Transverse colon (tissue), 4 donors: ENCODE data around the gene ARHGEF26. TPM values are rescaled to one million over a fixed set of nuclear protein-coding genes. Genes with fewer than 3 reads are reported as not detected.

ENCODE experiments used
- DNase-seq: peaks from one replicate; pipeline ENCODE4 v3.0.0-alpha.2; 2019
- H3K27ac ChIP-seq, 4 donors: fragments of 200-600 bp; sonication (generic); 2 replicates each; pipeline ENCODE4 v1.5.1; 2016 to 2018; ENCODE audit warnings: inconsistent platforms in 4 of 4
- H3K27me3 ChIP-seq: fragments of 200-600 bp; sonication (generic); 2 replicates; pipeline ENCODE4 v1.5.1; 2017; ENCODE audit warnings: inconsistent platforms
- H3K36me3 ChIP-seq, 4 donors: fragments of 200-600 bp; sonication (generic); 2 replicates each; pipeline ENCODE4 v1.5.1; 2017 to 2019; ENCODE audit warnings: inconsistent platforms in 4 of 4
- H3K4me1 ChIP-seq, 4 donors: fragments of 200-600 bp; sonication (generic); 2 replicates each; pipeline ENCODE4 v1.5.1; 2017 to 2020; ENCODE audit warnings: inconsistent platforms in 4 of 4
- H3K4me3 ChIP-seq, 4 donors: fragments of 200-600 bp; sonication (generic); 1 replicate in 1 of 4; 2 replicates in 3 of 4; pipeline versions ENCODE4 v1.5.1 to v1.6.1; 2017 to 2019; ENCODE audit warnings: inconsistent platforms in 4 of 4
- H3K9me3 ChIP-seq, 2 donors: fragments of 200-600 bp; sonication (generic); 2 replicates each; pipeline ENCODE4 v1.5.1; 2017 to 2019; ENCODE audit warnings: inconsistent platforms in 2 of 2
- CTCF ChIP-seq, 5 experiments: fragments of 200-600 bp in 3 of 5; fragments of 450-650 bp in 2 of 5; sonication (generic) in 3 of 5; IDR thresholded peaks; 1 replicate in 2 of 5; 2 replicates in 3 of 5; pipeline ENCODE4 v1.5.1; 2016 to 2017; ENCODE audit warnings: antibody characterized with exemption in 5 of 5, inconsistent platforms in 3 of 5, mild to moderate bottlenecking in 2 of 5, moderate library complexity in 1 of 5
- EP300 ChIP-seq: sonication (generic); formaldehyde crosslinking; IDR thresholded peaks from one replicate; pipeline ENCODE4 v1.6.1; 2017; ENCODE audit warnings: antibody characterized with exemption, low read depth
- POLR2A ChIP-seq: fragments of 450-650 bp; IDR thresholded peaks from one replicate; pipeline ENCODE4 v1.6.1; 2016; ENCODE audit warnings: antibody characterized with exemption, mild to moderate bottlenecking, moderate library complexity
- POLR2AphosphoS5 ChIP-seq, 3 donors: sonication (generic); formaldehyde crosslinking; IDR thresholded peaks; one replicate each; pipeline ENCODE4 v1.6.1; 2016; ENCODE audit warnings: antibody characterized with exemption in 3 of 3
- WGBS, 2 donors: methylation state at CpG; one replicate each; pipeline ENCODE4 v1.1.5; 2018; ENCODE audit warnings: low coverage in 1 of 2; 5-methylcytosine and 5-hydroxymethylcytosine counted together
- in situ Hi-C, 4 donors: fragments of 200-750 bp; cut with MboI; loops; one replicate each; pipeline versions ENCODE4 v1.15.0 to v1.15.1; 2017; ENCODE audit warnings: low sequenced_read_pairs in 3 of 4, low pct_ligation_motif_present in 1 of 4, low pct_unique_long_range_greater_than_20kb in 1 of 4
- intact Hi-C: fragments of 100-400 bp; cut with DNase I; formaldehyde crosslinking; loops from one replicate; pipeline ENCODE4 v1.15.1; 2023; ENCODE audit warnings: low total_unique reads
- total RNA-seq, 4 donors: library from RNA; depleted of rRNA; stranded (reverse); fragments of >200 nt; gene quantifications; one replicate each; pipeline ENCODE4 v1.1.0, GENCODE V29; 2016

ARHGEF26 gene
- total RNA-seq, 4 donors from 2014 or later = 8.6 to 15.0 (median 13.2) TPM

GRCh38 chr3:154274348-154274747 is 153.2 kb downstream of the ARHGEF26 start:
- no peak for DNase-seq
- Histone ChIP-seq H3K27ac (no peak overlapping the region), H3K36me3 (peaks cover 0 to 63% (median 16%) of the 10 kb centered on the region in 4 donors), H3K27me3 (no peaks in the 10 kb centered on the region), H3K4me3 (no peak overlapping the region), H3K9me3 (no peaks in the 10 kb centered on the region), H3K4me1 (no peaks in the 10 kb centered on the region)
- WGBS, 2 donors = 60 to 69% methylated on average over 1 to 2 of the region's 2 CpGs
- intact Hi-C loops (no loop called here), in situ Hi-C loops (no loop called here)
- TF ChIP-seq POLR2A = no peak
- TF ChIP-seq CTCF (IDR thresholded peaks at IDR 0.05) = no peak
- no peak for TF ChIP-seq EP300
- TF ChIP-seq POLR2AphosphoS5 (IDR thresholded peaks at IDR 0.05) = no peak

GRCh38 chr3:154275292-154275691 is 154.1 kb downstream of the ARHGEF26 start:
- Histone ChIP-seq H3K27me3 (no peaks in the 10 kb centered on the region), H3K27ac (no peak overlapping the region), H3K9me3 (no peaks in the 10 kb centered on the region), H3K36me3 (peaks cover 0 to 63% (median 16%) of the 10 kb centered on the region in 4 donors), H3K4me3 (no peak overlapping the region), H3K4me1 (no peaks in the 10 kb centered on the region)
- TF ChIP-seq POLR2AphosphoS5 (IDR thresholded peaks at IDR 0.05) = no peak
- no peak for TF ChIP-seq CTCF (IDR thresholded peaks at IDR 0.05)
- TF ChIP-seq EP300 = no peak
- TF ChIP-seq POLR2A = no peak
- in situ Hi-C loops (no loop called here), intact Hi-C loops (no loop called here)
- DNase-seq = no peak
- WGBS, 2 donors = 90 to 100% methylated on average over 2 of the region's 2 CpGs

GRCh38 chr3:154275965-154276364 is 154.8 kb downstream of the ARHGEF26 start:
- in situ Hi-C loops (no loop called here), intact Hi-C loops (no loop called here)
- WGBS, 2 donors = 79 to 90% methylated on average over 2 of the region's 2 CpGs
- peaks cover 0 to 61% (median 17%) of the 10 kb centered on the region in 4 donors for H3K36me3 ChIP-seq
- TF ChIP-seq EP300 (no peak), POLR2A (no peak), POLR2AphosphoS5 (IDR thresholded peaks at IDR 0.05) (no peak), CTCF (IDR thresholded peaks at IDR 0.05) (no peak)
- DNase-seq = no peak
- H3K9me3 ChIP-seq = no peaks in the 10 kb centered on the region
- H3K27me3 ChIP-seq = no peaks in the 10 kb centered on the region
- H3K4me1 ChIP-seq = no peaks in the 10 kb centered on the region
- no peak overlapping the region for H3K4me3 ChIP-seq
- no peak overlapping the region for H3K27ac ChIP-seq

GRCh38 chr3:154280161-154280560 is 159.0 kb downstream of the ARHGEF26 start:
- Histone ChIP-seq H3K27me3 (no peaks in the 10 kb centered on the region), H3K4me1 (no peaks in the 10 kb centered on the region), H3K27ac (no peak overlapping the region), H3K9me3 (no peaks in the 10 kb centered on the region), H3K36me3 (peaks cover 0 to 79% (median 24%) of the 10 kb centered on the region in 4 donors), H3K4me3 (no peak overlapping the region)
- DNase-seq = no peak
- TF ChIP-seq POLR2AphosphoS5 (IDR thresholded peaks at IDR 0.05) (no peak), POLR2A (no peak), EP300 (no peak), CTCF (IDR thresholded peaks at IDR 0.05) (no peak)
- in situ Hi-C loops (no loop called here), intact Hi-C loops (no loop called here)
- 91 to 94% methylated on average over 1 of the region's 1 CpG for whole genome bisulfite sequencing, 2 donors
